ENCODE data around the gene MSH3.

The MSH3 gene

DNA sequence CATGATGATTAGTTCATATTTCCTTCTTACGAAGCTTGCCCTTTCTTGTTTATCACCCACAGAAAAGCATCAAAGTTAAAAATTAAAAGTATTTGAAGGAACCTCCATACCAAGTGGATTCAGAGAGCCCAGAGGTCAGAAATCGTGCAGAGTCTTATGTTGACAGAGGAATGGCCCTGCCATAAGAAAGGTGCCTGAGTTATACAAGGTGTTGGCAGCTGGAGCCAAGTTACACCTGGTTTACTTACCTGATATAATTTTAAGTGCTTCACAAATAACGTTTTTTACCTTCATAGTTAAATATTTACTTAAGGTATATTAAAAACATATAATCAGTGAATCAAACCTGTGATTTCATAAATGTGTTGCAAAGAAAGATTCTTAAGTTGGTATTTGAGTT, 42.6 kb downstream of the MSH3 start:
- no peak for TF ChIP-seq ZFX (IDR thresholded peaks at IDR 0.05; ENCODE audit: borderline replicate concordance)
- TF ChIP-seq, protein P1, sequence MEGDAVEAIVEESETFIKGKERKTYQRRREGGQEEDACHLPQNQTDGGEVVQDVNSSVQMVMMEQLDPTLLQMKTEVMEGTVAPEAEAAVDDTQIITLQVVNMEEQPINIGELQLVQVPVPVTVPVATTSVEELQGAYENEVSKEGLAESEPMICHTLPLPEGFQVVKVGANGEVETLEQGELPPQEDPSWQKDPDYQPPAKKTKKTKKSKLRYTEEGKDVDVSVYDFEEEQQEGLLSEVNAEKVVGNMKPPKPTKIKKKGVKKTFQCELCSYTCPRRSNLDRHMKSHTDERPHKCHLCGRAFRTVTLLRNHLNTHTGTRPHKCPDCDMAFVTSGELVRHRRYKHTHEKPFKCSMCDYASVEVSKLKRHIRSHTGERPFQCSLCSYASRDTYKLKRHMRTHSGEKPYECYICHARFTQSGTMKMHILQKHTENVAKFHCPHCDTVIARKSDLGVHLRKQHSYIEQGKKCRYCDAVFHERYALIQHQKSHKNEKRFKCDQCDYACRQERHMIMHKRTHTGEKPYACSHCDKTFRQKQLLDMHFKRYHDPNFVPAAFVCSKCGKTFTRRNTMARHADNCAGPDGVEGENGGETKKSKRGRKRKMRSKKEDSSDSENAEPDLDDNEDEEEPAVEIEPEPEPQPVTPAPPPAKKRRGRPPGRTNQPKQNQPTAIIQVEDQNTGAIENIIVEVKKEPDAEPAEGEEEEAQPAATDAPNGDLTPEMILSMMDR (IDR thresholded peaks at IDR 0.05) = no peak
- H3K27ac ChIP-seq = no peak overlapping the region

DNA sequence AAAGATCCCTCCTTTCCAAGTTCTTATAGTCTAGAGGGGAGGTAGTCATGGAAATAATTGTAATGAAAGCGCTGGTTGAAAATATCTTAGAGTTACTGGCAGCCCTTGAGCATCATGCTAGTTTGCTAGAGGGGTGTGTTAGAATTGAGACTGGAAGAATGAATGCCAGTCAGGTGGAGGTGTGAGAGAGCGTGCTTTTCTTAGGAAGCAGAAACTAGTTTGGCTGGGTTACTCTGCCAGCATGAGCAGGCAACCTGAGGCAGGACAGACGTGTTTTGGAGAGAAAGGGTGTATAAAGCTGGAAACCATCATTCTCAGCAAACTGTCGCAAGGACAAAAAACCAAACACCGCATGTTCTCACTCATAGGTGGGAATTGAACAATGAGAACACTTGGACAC, 43.9 kb downstream of the MSH3 start:
- no peak overlapping the region for H3K27ac ChIP-seq
- no peak for TF ChIP-seq ZFX (IDR thresholded peaks at IDR 0.05; ENCODE audit: borderline replicate concordance)
- TF ChIP-seq, protein P1 (IDR thresholded peaks at IDR 0.05) = no peak

GRCh38 chr5:80701597-80701996, 47.1 kb downstream of the MSH3 start:
- TF ChIP-seq, protein P1 (IDR thresholded peaks at IDR 0.05) = no peak
- no peak for TF ChIP-seq ZFX (IDR thresholded peaks at IDR 0.05; ENCODE audit: borderline replicate concordance)
- H3K27ac ChIP-seq = no peak overlapping the region

GRCh38 chr5:80703291-80703690, 48.8 kb downstream of the MSH3 start:
- TF ChIP-seq, protein P1 (IDR thresholded peaks at IDR 0.05) = no peak
- TF ChIP-seq ZFX (IDR thresholded peaks at IDR 0.05; ENCODE audit: borderline replicate concordance) = no peak
- H3K27ac ChIP-seq = no peak overlapping the region

- no peak for TF ChIP-seq ZFX (IDR thresholded peaks at IDR 0.05; ENCODE audit: borderline replicate concordance)
- TF ChIP-seq, protein P1 (IDR thresholded peaks at IDR 0.05) = no peak
- no peak overlapping the region for H3K27ac ChIP-seq
These were observed 49.3 kb downstream of the MSH3 start for GRCh38 chr5:80703747-80704146.

GRCh38 chr5:80704221-80704620, 49.8 kb downstream of the MSH3 start:
- TF ChIP-seq ZFX (IDR thresholded peaks at IDR 0.05; ENCODE audit: borderline replicate concordance) = no peak
- TF ChIP-seq, protein P1 (IDR thresholded peaks at IDR 0.05) = no peak
- H3K27ac ChIP-seq = no peak overlapping the region

- TF ChIP-seq, protein P1 (IDR thresholded peaks at IDR 0.05) = no peak
- TF ChIP-seq ZFX (IDR thresholded peaks at IDR 0.05; ENCODE audit: borderline replicate concordance) = no peak
- no peak overlapping the region for H3K27ac ChIP-seq
These were observed 50.8 kb downstream of the MSH3 start for GRCh38 chr5:80705216-80705769.
